ENCODE data around the gene CFAP126.

- TF ChIP-seq POLR2A (IDR thresholded peaks at IDR 0.05; ENCODE audit: low read depth, low read length) (no peak), TAF1 (IDR thresholded peaks at IDR 0.05; ENCODE audit: low read depth, low read length) (no peak), POLR2AphosphoS5 (IDR thresholded peaks at IDR 0.05; ENCODE audit: low read depth, low read length) (no peak), SPI1 (IDR thresholded peaks at IDR 0.05; ENCODE audit: low read depth, low read length) (no peak), POU2F2 (IDR thresholded peaks at IDR 0.05; ENCODE audit: low read depth, low read length) (no peak), PAX5 (IDR thresholded peaks at IDR 0.05; ENCODE audit: insufficient read depth, low read length, severe bottlenecking) (no peak)
Observed at GRCh38 chr1:161378014-161378413, 10.3 kb upstream of the CFAP126 start.
